ENCODE results near the gene SLC6A12.
"Not testable (repeated sequence)": the region's sequence is repeated elsewhere in the genome, so short reads cannot be mapped to it uniquely, and the experiment has no call there.

The SLC6A12 gene

GRCh38 chr12:195156-195555 is 18.8 kb downstream of the SLC6A12 start:
- no peak for DNase-seq

GRCh38 chr12:194276-194675 is 19.7 kb downstream of the SLC6A12 start:
- no peak for DNase-seq

GRCh38 chr12:193261-193660 is 20.7 kb downstream of the SLC6A12 start:
- DNase-seq = no peak

- no peak for DNase-seq
These were observed 22.4 kb downstream of the SLC6A12 start for GRCh38 chr12:191541-191940.

- no peak for DNase-seq
These were observed 23.1 kb downstream of the SLC6A12 start for GRCh38 chr12:190881-191280.

GRCh38 chr12:189622-189962 is 24.4 kb downstream of the SLC6A12 start:
- no peak for DNase-seq

- no peak for DNase-seq
These were observed 24.9 kb downstream of the SLC6A12 start for GRCh38 chr12:188910-189621.

- DNase-seq = not testable (repeated sequence)
These were observed 25.7 kb downstream of the SLC6A12 start for GRCh38 chr12:187986-188909.

- DNase-seq = no peak
These were observed 27.8 kb downstream of the SLC6A12 start for GRCh38 chr12:186006-186625.

GRCh38 chr12:185576-185955 is 28.4 kb downstream of the SLC6A12 start:
- peak; percentile 14 for DNase-seq

GRCh38 chr12:184811-185575 is 29.0 kb downstream of the SLC6A12 start:
- no peak for DNase-seq

- no peak for DNase-seq
These were observed 31.5 kb downstream of the SLC6A12 start for GRCh38 chr12:182381-182892.

GRCh38 chr12:181921-182320 is 32.0 kb downstream of the SLC6A12 start:
- DNase-seq = no peak

- no peak for DNase-seq
These were observed 33.5 kb downstream of the SLC6A12 start for GRCh38 chr12:180445-180844.

- DNase-seq = no peak
These were observed 34.1 kb downstream of the SLC6A12 start for GRCh38 chr12:179885-180284.

- no peak for DNase-seq
These were observed 34.6 kb downstream of the SLC6A12 start for GRCh38 chr12:179131-179884.

- DNase-seq = no peak
These were observed 35.2 kb downstream of the SLC6A12 start for GRCh38 chr12:178829-179109.

GRCh38 chr12:177980-178828 is 35.8 kb downstream of the SLC6A12 start:
- no peak for DNase-seq

- no peak for DNase-seq
These were observed 36.5 kb downstream of the SLC6A12 start for GRCh38 chr12:177336-177979.

GRCh38 chr12:176321-177181 is 37.4 kb downstream of the SLC6A12 start:
- peak; percentile 72 for DNase-seq
